GM21619 (cell line): ENCODE data around the gene RPL7L1.
"Not testable (repeated sequence)": the region's sequence is repeated elsewhere in the genome, so short reads cannot be mapped to it uniquely, and the experiment has no call there.

Source experiments
- ATAC-seq: cut with Tn5 transposase; IDR thresholded peaks from one replicate; pipeline ENCODE4 v1.9.1; 2021; ENCODE audit not compliant: unreplicated experiment

RPL7L1 gene

GRCh38 chr6:42879372-42880239, at the start of gene RPL7L1:
RPL7L1 (plus strand) TSS chr6:42879616; CDS start chr6:42879911, 295 bp downstream.
- peak; percentile 89 for ATAC-seq

DNA sequence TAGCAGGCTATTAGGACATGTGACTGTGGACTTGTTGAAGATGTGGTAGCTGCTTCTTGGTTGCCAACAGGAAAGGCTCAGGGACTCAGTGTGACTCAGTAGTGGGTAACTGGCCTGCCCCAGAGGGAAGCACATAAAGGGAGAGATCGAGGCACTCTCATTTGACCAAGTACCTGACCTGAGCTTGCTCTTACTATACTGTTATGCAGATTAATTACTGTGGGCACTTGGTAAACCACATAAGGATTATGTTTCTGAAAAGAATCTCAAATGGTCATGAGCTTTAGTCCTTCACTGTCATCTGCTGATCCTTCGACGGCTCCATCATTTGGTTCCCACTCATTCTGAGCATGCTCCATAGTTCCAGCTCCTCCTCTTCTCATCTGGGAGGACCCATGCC, 48.2 kb upstream of the RPL7L1 start:
- ATAC-seq: no peak

DNA sequence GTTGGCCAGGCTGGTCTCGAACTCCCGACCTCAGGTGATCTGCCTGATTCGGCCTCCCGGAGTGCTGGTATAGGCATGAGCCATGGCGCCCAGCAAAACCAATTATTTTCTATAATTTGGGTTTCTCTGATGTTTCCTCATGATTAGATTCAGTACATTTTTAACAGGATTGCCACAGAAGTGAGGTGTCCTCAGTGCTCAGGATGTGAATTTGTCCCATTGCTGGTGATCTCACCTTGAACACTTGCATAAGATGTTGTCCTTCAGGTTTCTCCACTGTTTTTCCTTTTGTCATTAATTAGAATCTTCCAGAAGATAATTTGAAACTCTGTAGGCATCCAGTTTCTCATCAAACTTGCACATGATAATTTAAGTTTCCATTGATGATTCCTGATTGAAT, 45.4 kb upstream of the RPL7L1 start:
- ATAC-seq: no peak

- no peak for ATAC-seq
Measured at GRCh38 chr6:42841844-42842584, 37.4 kb upstream of the RPL7L1 start.

- no peak for ATAC-seq
Measured at GRCh38 chr6:42845327-42845694, 34.1 kb upstream of the RPL7L1 start.

GRCh38 chr6:42846505-42846904, 32.9 kb upstream of the RPL7L1 start:
- ATAC-seq: no peak

DNA sequence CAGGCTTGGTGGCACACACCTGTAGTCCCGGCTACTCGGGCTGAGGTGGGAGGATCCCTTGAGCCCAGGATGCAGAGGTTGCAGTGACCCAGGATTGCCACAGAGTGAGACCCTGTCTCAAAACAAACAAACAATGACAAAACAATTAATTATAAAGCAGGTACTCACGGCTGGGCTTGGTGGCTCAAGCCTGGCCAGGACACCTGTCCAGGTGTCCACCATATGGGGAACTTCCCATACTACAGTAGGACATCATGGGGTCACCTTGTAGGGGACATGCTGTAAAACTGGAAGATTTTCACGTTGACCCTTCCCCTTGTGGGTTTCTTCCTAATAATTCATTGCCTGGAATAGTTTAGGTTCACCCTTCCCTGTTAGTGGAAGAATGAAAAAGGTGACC, 30.7 kb upstream of the RPL7L1 start:
- no peak for ATAC-seq

- no peak for ATAC-seq
Measured at GRCh38 chr6:42851599-42851998, 27.8 kb upstream of the RPL7L1 start.

DNA sequence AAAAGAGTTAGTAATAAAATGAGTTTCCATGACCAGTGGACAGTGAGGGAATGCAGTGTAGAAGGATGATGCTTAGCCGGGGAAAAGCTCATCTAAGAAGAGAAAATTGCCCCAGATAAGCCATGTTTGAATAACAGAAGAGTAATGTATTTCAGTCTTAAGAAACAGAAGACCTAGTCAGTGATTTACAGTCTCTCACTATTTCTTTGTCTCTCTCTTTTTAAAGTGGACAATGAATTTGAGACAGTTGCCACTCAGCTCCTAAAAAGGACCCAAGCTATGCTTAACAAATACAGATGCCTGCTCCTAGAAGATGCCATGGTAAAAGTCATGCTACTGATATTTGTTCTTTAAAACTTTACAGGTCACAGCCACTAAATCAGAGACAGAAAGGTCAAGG, 19.4 kb upstream of the RPL7L1 start:
- no peak for ATAC-seq

- no peak for ATAC-seq
Measured at GRCh38 chr6:42860481-42860880, 18.9 kb upstream of the RPL7L1 start.

DNA sequence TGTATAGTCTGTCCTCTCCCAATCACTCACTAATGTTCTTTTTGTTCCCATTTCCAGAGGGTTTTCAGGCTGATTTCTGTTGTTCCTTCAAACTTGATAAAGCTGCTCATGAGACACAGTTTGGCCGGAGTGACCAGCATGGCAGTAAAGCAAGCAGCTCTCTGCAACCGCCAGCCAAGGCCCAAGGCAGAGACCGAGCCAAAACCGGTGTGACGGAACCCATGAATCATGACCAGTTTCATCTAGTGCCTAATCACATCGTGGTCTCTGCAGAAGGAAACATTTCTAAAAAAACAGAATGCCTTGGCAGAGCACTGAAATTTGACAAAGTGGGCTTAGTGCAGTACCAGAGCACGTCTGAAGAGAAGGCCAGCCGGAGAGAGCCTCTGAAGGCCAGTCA, 14.8 kb upstream of the RPL7L1 start:
- ATAC-seq: no peak

DNA sequence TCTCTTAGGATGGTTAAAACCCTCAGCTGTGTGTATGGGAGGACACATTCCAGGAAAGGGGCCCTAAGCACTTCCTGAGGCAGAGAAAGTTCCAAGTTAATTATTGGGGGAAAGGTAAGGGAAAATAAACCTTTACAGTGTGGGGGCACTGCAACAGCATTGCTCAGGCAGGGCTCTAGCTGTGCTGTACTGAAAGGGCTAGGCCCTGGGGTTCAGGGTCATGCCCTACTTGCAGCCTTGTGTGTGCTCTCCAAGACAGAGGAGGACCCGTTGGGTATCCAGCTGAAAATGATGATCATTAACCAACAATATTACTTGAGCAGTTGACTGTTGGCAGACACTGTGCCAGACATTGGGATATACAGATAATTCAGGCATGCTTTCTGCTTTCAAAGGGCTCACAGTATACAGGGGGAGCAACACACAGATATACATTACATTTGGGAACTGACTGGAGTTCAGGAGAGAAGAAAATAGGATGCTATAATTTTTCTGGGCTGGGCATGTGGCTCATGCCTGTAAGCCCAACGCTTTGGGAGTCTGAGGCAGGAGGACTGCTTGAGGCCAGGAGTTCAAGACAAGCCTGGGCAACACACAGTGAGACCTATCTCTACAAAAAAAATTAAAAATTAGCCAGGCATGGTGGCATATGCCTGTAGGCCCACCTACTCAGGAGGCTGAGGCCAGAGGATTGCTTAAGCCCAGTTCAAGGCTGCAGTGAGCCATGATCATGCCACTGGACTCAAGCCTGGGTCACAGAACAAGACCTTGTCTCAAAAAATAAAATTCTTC, 9.1 kb upstream of the RPL7L1 start:
- no peak for ATAC-seq

GRCh38 chr6:42871711-42872110, 7.7 kb upstream of the RPL7L1 start:
- no peak for ATAC-seq

DNA sequence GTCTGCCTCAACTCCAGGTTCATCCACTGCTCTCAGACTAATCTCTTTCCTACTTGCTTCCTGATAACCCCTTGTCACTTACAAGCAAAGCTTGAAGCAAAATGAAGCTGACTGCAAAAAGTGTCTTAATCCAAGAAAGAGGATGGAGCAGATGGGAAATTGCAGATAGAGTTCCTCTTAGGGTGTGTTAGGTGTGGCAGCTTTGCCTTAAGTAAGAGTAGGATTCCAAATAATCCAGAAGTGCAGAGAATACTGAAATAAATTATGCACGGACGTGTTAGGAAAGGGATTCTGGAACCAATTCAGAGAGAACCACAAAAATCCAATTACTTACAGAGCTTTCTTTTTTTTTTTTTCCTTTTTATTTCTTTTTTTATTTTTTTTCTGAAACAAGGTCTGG, 6.1 kb upstream of the RPL7L1 start:
- ATAC-seq: no peak

- no peak for ATAC-seq
Measured at GRCh38 chr6:42877695-42878094, 1.7 kb upstream of the RPL7L1 start.

- ATAC-seq: not testable (repeated sequence)
Measured at GRCh38 chr6:42880240-42880817, 913 bp downstream of the RPL7L1 start.

- not testable (repeated sequence) for ATAC-seq
Measured at GRCh38 chr6:42880871-42881270, 1.5 kb downstream of the RPL7L1 start.

DNA sequence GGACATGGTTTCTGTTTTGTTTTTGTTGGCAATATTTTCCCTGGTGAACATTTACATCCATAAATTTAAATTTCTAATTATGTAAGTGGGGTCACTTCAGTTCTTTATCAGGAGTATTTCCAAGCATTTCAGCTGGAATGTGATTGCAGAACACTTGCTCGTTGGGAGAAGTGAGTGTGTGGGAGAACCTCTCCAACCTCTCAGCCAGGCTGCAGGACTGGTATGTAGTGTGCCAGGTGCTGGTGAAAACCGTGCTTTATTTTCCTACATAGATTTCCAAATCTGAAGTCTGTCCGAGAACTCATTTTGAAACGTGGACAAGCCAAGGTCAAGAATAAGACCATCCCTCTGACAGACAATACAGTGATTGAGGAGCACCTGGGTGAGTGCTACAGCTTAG, 6.3 kb downstream of the RPL7L1 start:
- no peak for ATAC-seq

GRCh38 chr6:42888201-42888600, 8.8 kb downstream of the RPL7L1 start:
- not testable (repeated sequence) for ATAC-seq

DNA sequence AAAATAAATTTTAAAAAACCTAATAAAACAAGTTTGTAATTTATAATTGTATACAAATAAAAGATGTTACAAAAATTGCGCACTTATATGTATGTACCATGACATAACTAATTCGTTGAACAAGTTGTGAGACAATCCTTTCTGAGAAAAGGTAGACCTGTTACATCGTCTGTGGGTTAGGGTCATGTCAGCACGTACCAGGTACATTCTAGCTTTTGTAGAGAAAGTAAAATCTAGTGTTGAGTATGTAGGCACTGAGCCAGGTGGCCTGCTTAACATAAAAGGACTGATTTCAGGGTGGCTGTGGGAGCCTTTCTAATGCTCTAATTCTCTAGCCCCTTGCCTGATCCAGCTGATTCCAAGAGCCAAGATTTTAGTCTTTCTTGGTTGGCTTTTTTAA, 10.4 kb downstream of the RPL7L1 start:
- no peak for ATAC-seq
